Panc1 (cell line): ENCODE data around the gene HOXB5. TPM values are rescaled to one million over a fixed set of nuclear protein-coding genes. Genes with fewer than 3 reads are reported as not detected.

ENCODE experiments used
- ATAC-seq: fragments of 200-7000 bp; cut with Tn5 transposase; 2 replicates; pipeline ENCODE4 v1.9.1; 2020; ENCODE audit warnings: mild to moderate bottlenecking, moderate library complexity
- BruUV-seq: library from RNA; stranded (reverse); fragments of 400-500 nt; replicated peaks from 2 replicates; lab custom pipeline; 2021; lab: Mats Ljungman, UMichigan
- CTCF ChIA-PET: fragments of 300-600 bp; sonication (Branson Sonifier 250); formaldehyde crosslinking; loops from one replicate; lab custom pipeline; 2022; ENCODE audit warnings: antibody characterized with exemption; lab: Charles Lee
- POLR2A ChIA-PET: fragments of 300-600 bp; sonication (Branson Sonifier 250); formaldehyde crosslinking; loops from one replicate; lab custom pipeline; 2022; ENCODE audit warnings: antibody characterized with exemption; lab: Charles Lee
- DNase-seq: peaks from one replicate; pipeline ENCODE4 v3.0.0-alpha.2; 2010; ENCODE audit warnings: low read depth, low spot score
- H3K27ac ChIP-seq: 2 replicates; pipeline ENCODE4 v1.5.1; 2011; ENCODE audit warnings: mild to moderate bottlenecking, low read length, inconsistent platforms
- H3K27me3 ChIP-seq: fragments of 200-500 bp; sonication (Bioruptor generic); 2 replicates; pipeline ENCODE4 v1.6.0; 2014; ENCODE audit warnings: low read length, inconsistent platforms; ENCODE audit not compliant: control insufficient read depth, insufficient read depth
- H3K36me3 ChIP-seq: fragments of 200-500 bp; sonication (Bioruptor generic); 2 replicates; pipeline ENCODE4 v1.5.1; 2014; ENCODE audit warnings: inconsistent platforms, mild to moderate bottlenecking, low read length, moderate library complexity; ENCODE audit not compliant: control insufficient read depth, insufficient read depth
- H3K4me1 ChIP-seq: 2 replicates; pipeline ENCODE4 v1.5.1; 2011; ENCODE audit warnings: inconsistent platforms, mild to moderate bottlenecking, low read length, moderate library complexity; ENCODE audit not compliant: control insufficient read depth, insufficient read depth
- H3K4me3 ChIP-seq, 2 experiments: 2 replicates each; pipeline ENCODE4 v1.5.1; 2011 to 2012; ENCODE audit warnings: low read depth in 2 of 2, low read length in 2 of 2, mild to moderate bottlenecking in 2 of 2, inconsistent platforms in 1 of 2, moderate library complexity in 1 of 2
- H3K9me3 ChIP-seq: fragments of 200-500 bp; sonication (Bioruptor generic); 2 replicates; pipeline ENCODE4 v1.5.1; 2014; ENCODE audit warnings: low read depth, mild to moderate bottlenecking, inconsistent platforms, low read length, moderate library complexity; ENCODE audit not compliant: control insufficient read depth, insufficient read depth
- CTCF ChIP-seq: fragments of 450-650 bp; IDR thresholded peaks from 2 replicates; pipeline ENCODE4 v1.5.1; 2017; ENCODE audit warnings: mild to moderate bottlenecking
- POLR2AphosphoS5 ChIP-seq: IDR thresholded peaks from 2 replicates; pipeline ENCODE4 v1.6.1; 2012; ENCODE audit warnings: mild to moderate bottlenecking, low read depth, low read length, moderate library complexity
- REST ChIP-seq, 2 experiments: IDR thresholded peaks; 2 replicates each; pipeline ENCODE4 v1.6.1; 2011 to 2012; ENCODE audit warnings: low read depth in 2 of 2, control low read depth in 1 of 2, low read length in 1 of 2, mild to moderate bottlenecking in 1 of 2, moderate library complexity in 1 of 2; ENCODE audit not compliant: insufficient read depth in 1 of 2
- SIN3A ChIP-seq: IDR thresholded peaks from 2 replicates; pipeline ENCODE4 v1.6.1; 2012; ENCODE audit warnings: low read depth, mild to moderate bottlenecking, low read length, moderate library complexity, borderline replicate concordance; ENCODE audit not compliant: insufficient read depth
- TCF7L2 ChIP-seq: IDR thresholded peaks from 2 replicates; pipeline ENCODE4 v1.6.1; 2011; ENCODE audit warnings: mild to moderate bottlenecking, low read depth, low read length, inconsistent platforms
- in situ Hi-C: cut with HindIII; loops from 2 replicates; pipeline ENCODE4 v1.10.0; 2016; ENCODE audit warnings: low sequenced_read_pairs, low pct_unique_long_range_greater_than_20kb
- intact Hi-C: fragments of 100-400 bp; cut with micrococcal nuclease; formaldehyde crosslinking; loops from one replicate; pipeline ENCODE4 v1.10.0; 2022; ENCODE audit not compliant: unreplicated experiment
- total RNA-seq: library from RNA; stranded (reverse); gene quantifications from one replicate; pipeline ENCODE4 v1.2.1, GENCODE V29; 2021; ENCODE audit not compliant: unreplicated experiment

The HOXB5 gene
- total RNA-seq, 1 experiment from 2014 or later, result 67.2 TPM

GRCh38 chr17:48615047-48615962, 21.7 kb upstream of the HOXB5 start, which contains the start of gene HOXB8:
HOXB8 (minus strand) TSS chr17:48615292; CDS start chr17:48614704, 588 bp downstream.
- Histone ChIP-seq H3K4me1 (peaks cover 44% of the 10 kb centered on the region), H3K4me3 (peak within 1 kb of the TSS; percentile 68 to 71)

More at GRCh38 chr17:48615047-48615962, 21.7 kb upstream of the HOXB5 start, which contains the start of gene HOXB8:
- DNase-seq (no peak), ATAC-seq (no peak)
- H3K36me3 ChIP-seq, result no peaks in the 10 kb centered on the region; the same call in 1 of the 2 replicates
- peak within 1 kb of the TSS; percentile 99 for H3K27ac ChIP-seq
- BruUV-seq, result TSS peak; percentile 75
- in situ Hi-C loops (loop anchor here (5.0 kb wide), 1 partner anchor 58 kb away; no protein-coding TSS in a partner anchor), intact Hi-C loops (loop anchor here (5.0 to 10.0 kb wide), 2 partner anchors 353 to 591 kb away; no protein-coding TSS in a partner anchor)
- CTCF ChIA-PET, result interaction anchor here (0.9 to 1.9 kb wide), 4 partner anchors 24 to 356 kb away, joined by 3 to 8 read pairs (median 4); no protein-coding TSS in a partner anchor
- TF ChIP-seq POLR2AphosphoS5, result peak; percentile 69
- no peak for TF ChIP-seq REST (IDR thresholded peaks at IDR 0.05; ENCODE audit: insufficient read depth in 1 of 2, low read depth in 2 of 2, low read length in 1 of 2)
- peak; percentile 78 for TF ChIP-seq SIN3A
- TF ChIP-seq TCF7L2, result peak; percentile 100
- no peak for TF ChIP-seq CTCF
- H3K27me3 ChIP-seq, result no peaks in the 10 kb centered on the region
- POLR2A ChIA-PET, result interaction anchor here (0.6 to 2.4 kb wide), 9 partner anchors 9 to 352 kb away, joined by 3 to 13 read pairs (median 4); partner anchors contain the start of gene HOXB6
- no peaks in the 10 kb centered on the region for H3K9me3 ChIP-seq
